Activated gamma-delta T cell treated with anti-CD3 and anti-CD28 coated beads, Interleukin-2, amount 50 U/mL, for 16 hours (primary cell): ENCODE results near the gene ITGB5.
"Not testable (repeated sequence)": the region's sequence is repeated elsewhere in the genome, so short reads cannot be mapped to it uniquely, and the experiment has no call there.

ENCODE experiments used
- DNase-seq: peaks from one replicate; pipeline ENCODE4 v3.0.0-alpha.2; 2020; ENCODE audit warnings: low read depth

ITGB5 gene

GRCh38 chr3:124786511-124787241, 100.5 kb downstream of the ITGB5 start:
- no peak for DNase-seq

GRCh38 chr3:124785973-124786372, 101.2 kb downstream of the ITGB5 start:
- no peak for DNase-seq

- no peak for DNase-seq
These were observed 102.3 kb downstream of the ITGB5 start for GRCh38 chr3:124784686-124785382.

GRCh38 chr3:124783696-124784095, 103.5 kb downstream of the ITGB5 start:
- no peak for DNase-seq

- not testable (repeated sequence) for DNase-seq
These were observed 104.8 kb downstream of the ITGB5 start for GRCh38 chr3:124782377-124782712.

- no peak for DNase-seq
These were observed 105.4 kb downstream of the ITGB5 start for GRCh38 chr3:124781476-124782376.

- no peak for DNase-seq
These were observed 106.2 kb downstream of the ITGB5 start for GRCh38 chr3:124780761-124781475.

- no peak for DNase-seq
These were observed 106.8 kb downstream of the ITGB5 start for GRCh38 chr3:124780356-124780755.

GRCh38 chr3:124779751-124780191, 107.4 kb downstream of the ITGB5 start:
- DNase-seq, result no peak

- DNase-seq, result no peak
These were observed 108.0 kb downstream of the ITGB5 start for GRCh38 chr3:124779116-124779515.

GRCh38 chr3:124777762-124778470, 109.2 kb downstream of the ITGB5 start:
- DNase-seq, result no peak

- no peak for DNase-seq
These were observed 110.3 kb downstream of the ITGB5 start for GRCh38 chr3:124776856-124777255.

GRCh38 chr3:124775877-124776276, 111.3 kb downstream of the ITGB5 start:
- DNase-seq, result no peak

- no peak for DNase-seq
These were observed 112.2 kb downstream of the ITGB5 start for GRCh38 chr3:124774841-124775402.

GRCh38 chr3:124774327-124774718, 112.8 kb downstream of the ITGB5 start:
- DNase-seq, result no peak

GRCh38 chr3:124773351-124774326, 113.5 kb downstream of the ITGB5 start:
- DNase-seq, result no peak

GRCh38 chr3:124772081-124772831, 114.9 kb downstream of the ITGB5 start:
- no peak for DNase-seq

GRCh38 chr3:124771083-124771445, 116.1 kb downstream of the ITGB5 start:
- no peak for DNase-seq
